Type B pancreatic cell (in vitro differentiated cells): ENCODE measurements around the gene SECISBP2L. TPM values are rescaled to one million over a fixed set of nuclear protein-coding genes. Genes with fewer than 3 reads are reported as not detected.
A peak's percentile ranks its signal among the peaks of the same experiment; 100 is the strongest.

ENCODE experiments used
- DNase-seq: peaks from one replicate; pipeline ENCODE4 v3.0.0; 2021; ENCODE audit warnings: mixed read lengths; ENCODE audit not compliant: unreplicated experiment; ENCODE audit errors: extremely low spot score
- H3K27ac Mint-ChIP-seq: 2 replicates; pipeline ENCODE4 v1.8.0; 2021; ENCODE audit warnings: mild to moderate bottlenecking, mixed read lengths
- H3K27me3 Mint-ChIP-seq: 2 replicates; pipeline ENCODE4 v1.8.0; 2021; ENCODE audit warnings: mixed read lengths
- H3K36me3 Mint-ChIP-seq: 2 replicates; pipeline ENCODE4 v1.8.0; 2021; ENCODE audit warnings: mixed read lengths
- H3K4me1 Mint-ChIP-seq: one replicate; pipeline ENCODE4 v1.8.0; 2021; ENCODE audit warnings: mixed read lengths; ENCODE audit not compliant: unreplicated experiment
- H3K4me3 Mint-ChIP-seq: 2 replicates; pipeline ENCODE4 v1.8.0; 2021; ENCODE audit warnings: mild to moderate bottlenecking, mixed read lengths
- H3K9me3 Mint-ChIP-seq: 2 replicates; pipeline ENCODE4 v1.8.0; 2021; ENCODE audit warnings: mixed read lengths
- total RNA-seq: library from RNA; stranded (reverse); gene quantifications from 2 replicates; pipeline ENCODE4 v1.2.1, GENCODE V29; 2021; ENCODE audit warnings: low replicate concordance
- TF ChIP-seq, protein P1 (sequence below): fragments of 200-600 bp; sonication (generic); conservative IDR thresholded peaks from 2 replicates; pipeline ENCODE4 v1.5.0; 2021; ENCODE audit warnings: antibody characterized with exemption, mild to moderate bottlenecking

The SECISBP2L gene
- total RNA-seq, 1 donor from 2014 or later: 51.9 TPM

DNA sequence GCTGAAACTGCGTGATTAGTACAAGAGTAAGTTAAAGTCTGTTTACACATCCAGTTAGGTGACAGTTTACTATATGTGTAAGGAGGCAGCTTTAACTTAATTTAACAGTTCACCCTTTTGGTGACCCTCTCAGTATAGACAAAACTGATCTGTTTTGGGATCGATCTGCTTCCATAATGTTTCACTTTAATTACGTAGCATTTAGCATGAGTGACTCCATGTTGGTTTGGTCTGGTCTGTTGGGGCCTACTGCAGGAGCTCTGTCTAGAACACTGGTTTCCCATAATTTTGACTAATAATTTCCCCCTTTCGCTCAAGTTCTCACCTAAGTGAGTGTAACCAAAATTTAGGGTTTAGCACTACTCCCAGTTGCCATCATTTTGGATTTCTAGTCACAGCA is 6.4 kb upstream of the SECISBP2L start:
- Mint-ChIP-seq H3K36me3 (no peaks in the 10 kb centered on the region), H3K27me3 (no peaks in the 10 kb centered on the region), H3K9me3 (peaks cover 8% of the 10 kb centered on the region)

DNA sequence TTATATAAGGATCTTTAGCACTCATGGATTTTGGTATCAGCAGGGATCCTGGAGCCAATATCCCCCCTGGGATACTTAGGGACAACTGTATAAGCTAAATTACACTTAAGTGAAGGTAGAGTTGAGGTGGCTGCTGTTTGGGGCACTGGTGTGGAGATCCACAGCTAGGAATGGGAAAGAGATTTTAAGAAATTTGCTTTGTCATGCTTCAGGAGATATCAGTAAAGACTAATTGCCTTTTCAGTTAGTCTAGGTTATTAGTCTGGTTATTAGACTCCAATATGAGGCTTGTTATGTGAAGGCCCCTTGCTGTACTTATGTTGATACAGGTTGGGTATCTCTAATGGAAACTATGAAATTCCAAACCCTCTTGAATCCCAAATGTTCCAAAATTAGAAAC is 1.2 kb upstream of the SECISBP2L start:
- Mint-ChIP-seq H3K9me3 (no peaks in the 10 kb centered on the region), H3K4me3 (no peak overlapping the region), H3K36me3 (no peaks in the 10 kb centered on the region), H3K4me1 (no peaks in the 10 kb centered on the region), H3K27me3 (no peaks in the 10 kb centered on the region), H3K27ac (peak overlapping the region; percentile 87)
- no peak for DNase-seq
- TF ChIP-seq, protein P1, sequence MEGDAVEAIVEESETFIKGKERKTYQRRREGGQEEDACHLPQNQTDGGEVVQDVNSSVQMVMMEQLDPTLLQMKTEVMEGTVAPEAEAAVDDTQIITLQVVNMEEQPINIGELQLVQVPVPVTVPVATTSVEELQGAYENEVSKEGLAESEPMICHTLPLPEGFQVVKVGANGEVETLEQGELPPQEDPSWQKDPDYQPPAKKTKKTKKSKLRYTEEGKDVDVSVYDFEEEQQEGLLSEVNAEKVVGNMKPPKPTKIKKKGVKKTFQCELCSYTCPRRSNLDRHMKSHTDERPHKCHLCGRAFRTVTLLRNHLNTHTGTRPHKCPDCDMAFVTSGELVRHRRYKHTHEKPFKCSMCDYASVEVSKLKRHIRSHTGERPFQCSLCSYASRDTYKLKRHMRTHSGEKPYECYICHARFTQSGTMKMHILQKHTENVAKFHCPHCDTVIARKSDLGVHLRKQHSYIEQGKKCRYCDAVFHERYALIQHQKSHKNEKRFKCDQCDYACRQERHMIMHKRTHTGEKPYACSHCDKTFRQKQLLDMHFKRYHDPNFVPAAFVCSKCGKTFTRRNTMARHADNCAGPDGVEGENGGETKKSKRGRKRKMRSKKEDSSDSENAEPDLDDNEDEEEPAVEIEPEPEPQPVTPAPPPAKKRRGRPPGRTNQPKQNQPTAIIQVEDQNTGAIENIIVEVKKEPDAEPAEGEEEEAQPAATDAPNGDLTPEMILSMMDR: no peak

More for the DNA sequence above, 6.4 kb upstream of the SECISBP2L start:
- no peak for DNase-seq
- Mint-ChIP-seq H3K4me1 (no peaks in the 10 kb centered on the region), H3K4me3 (no peak overlapping the region), H3K27ac (no peak overlapping the region)
- TF ChIP-seq, protein P1: no peak

DNA sequence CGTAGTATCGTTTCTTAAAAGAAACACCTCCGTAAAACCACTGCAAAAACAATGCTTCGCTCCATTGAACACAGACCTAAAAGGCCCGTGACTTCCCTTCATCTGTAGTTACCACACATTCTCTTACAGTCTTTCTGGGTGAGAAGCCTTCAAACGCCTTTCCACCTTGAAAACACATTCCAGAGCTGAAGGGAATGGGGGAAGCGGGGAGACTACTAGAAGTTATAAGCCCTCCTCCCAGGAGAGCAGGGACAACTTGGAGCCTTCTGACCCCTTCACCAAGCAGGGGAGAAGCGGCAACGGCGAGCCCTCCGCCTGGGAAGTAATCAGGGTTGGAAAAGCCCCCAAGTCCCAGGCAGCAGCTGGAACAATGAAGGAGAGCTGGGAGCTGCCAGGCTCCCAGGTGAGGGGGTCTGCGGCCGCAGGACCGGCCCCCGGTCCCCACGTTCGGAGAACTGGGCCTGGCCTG is 461 bp downstream of the SECISBP2L start:
- Mint-ChIP-seq H3K9me3 (no peaks in the 10 kb centered on the region), H3K4me3 (peak overlapping the region; percentile 99), H3K27me3 (no peaks in the 10 kb centered on the region), H3K27ac (peak overlapping the region; percentile 88), H3K4me1 (no peaks in the 10 kb centered on the region), H3K36me3 (no peaks in the 10 kb centered on the region)
- TF ChIP-seq, protein P1: no peak
- no peak for DNase-seq

DNA sequence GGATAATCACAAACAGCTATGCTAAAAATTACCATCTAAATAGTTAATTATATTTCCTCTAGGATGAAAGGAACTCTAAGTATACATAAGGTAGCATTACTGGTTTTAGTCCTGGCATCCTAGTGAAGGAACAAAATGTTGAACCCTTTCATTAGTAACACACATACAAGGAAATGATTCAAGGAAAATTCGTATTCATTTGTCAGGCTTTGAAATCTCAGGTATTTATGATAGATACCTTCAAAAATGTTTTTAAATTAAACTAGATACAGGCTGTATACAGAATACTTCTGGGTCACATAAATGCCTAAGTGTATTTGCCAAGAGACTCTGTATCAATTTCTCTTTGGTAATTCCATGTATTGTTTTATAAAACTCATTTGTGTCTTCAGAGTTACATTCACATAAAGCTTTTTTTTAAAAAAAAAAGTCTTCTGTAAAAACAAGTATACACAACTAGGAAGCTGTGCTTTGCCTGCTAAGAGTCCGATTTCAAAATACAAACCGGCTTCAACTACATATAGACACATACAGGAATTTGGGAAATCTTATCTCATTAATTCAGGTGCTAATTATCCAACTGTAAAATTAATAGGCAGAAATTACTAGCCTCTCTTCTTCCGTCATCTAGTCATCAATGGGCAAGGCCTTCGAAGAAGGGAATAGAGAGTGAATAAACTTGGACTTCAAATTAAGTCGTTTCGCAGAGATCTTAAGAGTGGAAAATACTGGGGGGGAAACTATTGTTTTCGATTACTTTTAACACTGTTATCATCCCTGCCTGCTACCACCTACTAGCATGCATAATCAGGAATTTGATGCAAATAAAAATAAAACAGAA is 1.3 kb downstream of the SECISBP2L start:
- Mint-ChIP-seq H3K4me3 (peak overlapping the region; percentile 99), H3K27ac (peak overlapping the region; percentile 88), H3K4me1 (no peaks in the 10 kb centered on the region), H3K36me3 (no peaks in the 10 kb centered on the region), H3K9me3 (no peaks in the 10 kb centered on the region), H3K27me3 (no peaks in the 10 kb centered on the region)
- TF ChIP-seq, protein P1: no peak
- DNase-seq: no peak

DNA sequence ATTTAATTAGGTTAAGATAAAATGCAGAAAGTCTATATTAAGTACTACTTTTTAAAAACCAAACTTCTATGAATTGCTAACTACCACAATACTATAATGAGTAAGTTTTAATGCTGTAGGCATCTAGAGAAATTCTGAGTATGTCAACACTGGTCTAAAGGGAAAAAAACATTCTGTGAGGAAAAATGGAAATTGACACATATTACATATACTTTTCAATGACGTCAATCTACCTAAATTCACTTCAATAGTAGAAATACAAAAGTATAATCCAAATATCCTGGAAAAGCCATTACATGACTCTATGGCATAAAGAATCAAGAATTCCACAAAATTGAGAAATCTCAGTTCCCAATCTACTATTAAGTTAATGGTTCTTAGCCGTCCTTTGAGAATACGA is 2.2 kb downstream of the SECISBP2L start:
- no peaks in the 10 kb centered on the region for H3K9me3 Mint-ChIP-seq
- H3K27ac Mint-ChIP-seq: peak overlapping the region; percentile 88
- H3K4me3 Mint-ChIP-seq: peak overlapping the region; percentile 99
- no peak for DNase-seq
- TF ChIP-seq, protein P1: no peak
- H3K4me1 Mint-ChIP-seq: no peaks in the 10 kb centered on the region
- H3K36me3 Mint-ChIP-seq: no peaks in the 10 kb centered on the region
- no peaks in the 10 kb centered on the region for H3K27me3 Mint-ChIP-seq
